Body of pancreas (tissue), 4 donors: ENCODE data around the gene MICOS13. TPM values are rescaled to one million over a fixed set of nuclear protein-coding genes. Genes with fewer than 3 reads are reported as not detected.

Experiments used
- ATAC-seq: fragments of 150-250 bp; one replicate; pipeline ENCODE4 v1.9.1; 2016
- DNase-seq, 4 donors: peaks; one replicate each; pipeline ENCODE4 v3.0.0-alpha.2; 2019
- H3K27ac ChIP-seq, 4 donors: fragments of 200-600 bp; sonication (generic); 1 replicate in 3 of 4; 2 replicates in 1 of 4; pipeline versions ENCODE4 v1.5.1 to v1.6.1; 2016 to 2019; ENCODE audit warnings: mild to moderate bottlenecking in 1 of 4, mixed read lengths in 1 of 4, moderate library complexity in 1 of 4
- H3K27me3 ChIP-seq, 2 donors: fragments of 200-600 bp; sonication (generic); one replicate each; pipeline ENCODE4 v1.6.0; 2016; ENCODE audit warnings: mild to moderate bottlenecking in 1 of 2
- H3K36me3 ChIP-seq, 2 donors: fragments of 200-600 bp; sonication (generic); replicated peaks in 1 of 2; 2 replicates each; pipeline ENCODE4 v1.5.1; 2016; ENCODE audit warnings: low read depth in 2 of 2; ENCODE audit not compliant: insufficient read depth in 1 of 2
- H3K4me1 ChIP-seq: fragments of 200-600 bp; sonication (generic); one replicate; pipeline ENCODE4 v1.6.0; 2016
- H3K4me3 ChIP-seq, 2 donors: fragments of 200-600 bp; sonication (generic); 1 replicate in 1 of 2; 2 replicates in 1 of 2; pipeline ENCODE4 v1.5.1; 2016 to 2019
- H3K9me3 ChIP-seq, 3 donors: fragments of 200-600 bp; sonication (generic); 1 replicate in 2 of 3; 2 replicates in 1 of 3; pipeline ENCODE4 v1.5.1; 2016
- CTCF ChIP-seq, 7 experiments: fragments of 450-650 bp in 4 of 7; fragments of 200-600 bp in 3 of 7; sonication (generic) in 3 of 7; IDR thresholded peaks; one replicate each; pipeline ENCODE4 v1.5.1; 2016 to 2019; ENCODE audit warnings: antibody characterized with exemption in 7 of 7
- POLR2A ChIP-seq, 3 donors: fragments of 450-650 bp; IDR thresholded peaks; one replicate each; pipeline ENCODE4 v1.6.1; 2016; ENCODE audit warnings: antibody characterized with exemption in 3 of 3, mild to moderate bottlenecking in 2 of 3
- WGBS, 2 donors: methylation state at CpG; one replicate each; pipeline ENCODE4 v1.1.5; 2017; 5-methylcytosine and 5-hydroxymethylcytosine counted together
- intact Hi-C: fragments of 100-400 bp; cut with DNase I; formaldehyde crosslinking; loops from one replicate; pipeline ENCODE4 v1.15.1; 2023
- total RNA-seq, 2 donors: library from RNA; depleted of rRNA; stranded (reverse); fragments of >200 nt; gene quantifications; one replicate each; pipeline ENCODE4 v1.1.0, GENCODE V29; 2016

The MICOS13 gene
- total RNA-seq, 2 donors from 2014 or later, result 14.5 to 14.8 TPM

- intact Hi-C loops, result no loop called here
- ATAC-seq (no peak), DNase-seq (no peak)
- no peaks in the 10 kb centered on the region for H3K27me3 ChIP-seq
- peaks cover 45% of the 10 kb centered on the region for H3K4me1 ChIP-seq
- H3K36me3 ChIP-seq, result peaks cover 0 to 2% of the 10 kb centered on the region in 2 donors
- H3K4me3 ChIP-seq, result no peak overlapping the region
- TF ChIP-seq CTCF (IDR thresholded peaks at IDR 0.05), result no peak
- 79 to 83% methylated on average over 4 of the region's 4 CpGs for WGBS, 2 donors
- H3K27ac ChIP-seq, result peak overlapping the region in 1 of 4 donors; percentile 25
- no peaks in the 10 kb centered on the region for H3K9me3 ChIP-seq
Measured at GRCh38 chr19:5632241-5632612, 48.1 kb downstream of the MICOS13 start.

DNA sequence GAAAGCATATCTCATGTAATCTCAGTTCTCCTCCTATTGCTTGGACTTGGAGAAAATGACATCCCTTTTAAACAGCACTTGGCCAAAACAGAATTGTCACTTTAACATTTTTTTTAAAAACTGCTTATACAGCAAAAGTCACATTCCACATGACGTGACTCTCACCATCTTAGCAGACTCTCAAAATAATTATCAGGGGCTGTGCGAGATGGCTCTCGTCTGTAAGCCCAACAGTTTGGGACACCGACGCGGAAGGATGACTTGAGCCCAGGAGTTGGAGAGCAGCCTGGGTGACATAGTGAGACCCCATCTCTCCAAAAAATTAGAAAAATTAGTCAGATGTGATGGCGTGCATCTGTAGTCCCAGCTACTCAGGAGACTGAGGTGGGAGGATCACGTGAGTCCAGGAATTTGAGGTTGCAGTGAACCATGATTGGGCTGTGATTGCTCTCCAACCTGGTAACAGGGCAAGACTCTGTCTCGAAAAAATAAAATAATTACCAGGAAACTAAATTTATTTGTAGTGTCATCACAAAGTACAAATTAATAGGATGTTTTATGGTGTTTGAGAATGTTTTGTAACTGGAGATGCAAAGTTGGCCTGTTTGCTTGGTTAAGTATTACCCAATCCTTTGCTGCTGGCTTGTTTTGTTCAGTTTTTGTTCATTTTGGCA is 48.6 kb downstream of the MICOS13 start:
- 76 to 77% methylated on average over 9 of the region's 9 CpGs for WGBS, 2 donors
- Histone ChIP-seq H3K27me3 (no peaks in the 10 kb centered on the region), H3K9me3 (no peaks in the 10 kb centered on the region), H3K4me1 (peaks cover 47% of the 10 kb centered on the region), H3K36me3 (peaks cover 0 to 2% of the 10 kb centered on the region in 2 donors), H3K27ac (peak overlapping the region in 1 of 4 donors; percentile 25), H3K4me3 (no peak overlapping the region)
- TF ChIP-seq CTCF (IDR thresholded peaks at IDR 0.05) (no peak), POLR2A (IDR thresholded peaks at IDR 0.05) (no peak)
- peak; percentile 30 for ATAC-seq
- DNase-seq, result no peak
- intact Hi-C loops, result no loop called here

GRCh38 chr19:5628919-5629481 is 51.3 kb downstream of the MICOS13 start:
- peaks cover 2 to 4% of the 10 kb centered on the region in 2 donors for H3K36me3 ChIP-seq
- DNase-seq (no peak), ATAC-seq (no peak)
- H3K27ac ChIP-seq, result peak overlapping the region in 1 of 4 donors; percentile 27
- 71 to 73% methylated on average over 9 of the region's 9 CpGs for WGBS, 2 donors
- no peak overlapping the region for H3K4me3 ChIP-seq
- no peaks in the 10 kb centered on the region for H3K9me3 ChIP-seq
- TF ChIP-seq CTCF (IDR thresholded peaks at IDR 0.05) (no peak), POLR2A (IDR thresholded peaks at IDR 0.05) (no peak)
- H3K4me1 ChIP-seq, result peaks cover 69% of the 10 kb centered on the region
- intact Hi-C loops, result no loop called here
- no peaks in the 10 kb centered on the region for H3K27me3 ChIP-seq

DNA sequence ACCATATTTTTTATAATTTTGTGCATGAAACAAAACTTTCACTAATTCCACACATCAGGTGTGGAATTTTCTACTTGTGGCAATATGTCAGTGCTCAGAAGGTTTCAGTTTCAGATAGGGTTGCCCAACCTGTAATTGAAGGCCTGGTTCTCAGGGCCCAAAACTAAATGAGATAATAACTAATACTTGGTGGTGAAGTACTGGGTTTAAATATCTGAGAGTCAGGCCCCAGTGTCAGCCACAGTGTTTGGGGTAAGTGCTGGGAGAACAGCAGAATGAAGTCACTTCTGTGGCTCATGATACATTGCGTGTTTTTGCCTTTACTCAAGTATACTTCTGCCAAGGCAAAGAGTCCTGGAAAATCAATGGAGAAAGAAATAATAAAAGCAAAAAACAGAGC is 51.9 kb downstream of the MICOS13 start:
- Histone ChIP-seq H3K9me3 (no peaks in the 10 kb centered on the region), H3K27me3 (no peaks in the 10 kb centered on the region), H3K36me3 (peaks cover 2 to 4% of the 10 kb centered on the region in 2 donors), H3K4me1 (peaks cover 69% of the 10 kb centered on the region), H3K27ac (peak overlapping the region in 1 of 4 donors; percentile 27), H3K4me3 (no peak overlapping the region)
- ATAC-seq (no peak), DNase-seq (no peak)
- WGBS, 2 donors, result 45 to 82% methylated on average over 1 of the region's 1 CpG
- TF ChIP-seq CTCF (IDR thresholded peaks at IDR 0.05), result no peak
- no peak for TF ChIP-seq POLR2A (IDR thresholded peaks at IDR 0.05)
- intact Hi-C loops, result no loop called here

Other genes starting within 250 kb of the MICOS13 start
- not detected for gene ZNRF4, start 225.1 kb downstream of the MICOS13 start, total RNA-seq
- under 1 TPM in 1 of 2 donors, not detected in 1; 0.52 TPM for gene TINCR, start 112.6 kb downstream of the MICOS13 start, total RNA-seq
- 100 to 1,000 TPM in 1 of 2 donors, 10 to 100 TPM in 1; 38.7 to 104 TPM for gene SAFB2, start 57.7 kb downstream of the MICOS13 start, total RNA-seq
- 100 to 1,000 TPM in 1 of 2 donors, 10 to 100 TPM in 1; 49.8 to 244 TPM for gene SAFB, start 57.4 kb downstream of the MICOS13 start, total RNA-seq
- gene HSD11B1L, start 511 bp upstream of the MICOS13 start, total RNA-seq, result 10 to 100 TPM; 11.9 to 21.8 TPM
- gene RPL36, start 9.8 kb upstream of the MICOS13 start, total RNA-seq, result 100 to 1,000 TPM; 280 to 342 TPM
- 10 to 100 TPM; 31.9 to 95.6 TPM for gene LONP1, start 39.6 kb upstream of the MICOS13 start, total RNA-seq
- not detected for gene CATSPERD, start 40.1 kb upstream of the MICOS13 start, total RNA-seq
- gene PRR22, start 104.2 kb upstream of the MICOS13 start, total RNA-seq, result 1 to 10 TPM; 2.3 TPM
- gene DUS3L, start 110.6 kb upstream of the MICOS13 start, total RNA-seq, result 10 to 100 TPM; 28.0 to 39.6 TPM
- gene NRTN, start 124.6 kb upstream of the MICOS13 start, total RNA-seq, result 10 to 100 TPM; 24.1 to 70.9 TPM
- 10 to 100 TPM in 1 of 2 donors, 1 to 10 TPM in 1; 3.6 to 12.2 TPM for gene FUT6, start 159.2 kb upstream of the MICOS13 start, total RNA-seq
- gene FUT3, start 170.9 kb upstream of the MICOS13 start, total RNA-seq, result 1 to 10 TPM; 5.7 to 9.2 TPM
- not detected for gene FUT5, start 190.0 kb upstream of the MICOS13 start, total RNA-seq
- gene NDUFA11, start 223.3 kb upstream of the MICOS13 start, total RNA-seq, result 10 to 100 TPM; 31.6 to 79.1 TPM
- gene VMAC, start 224.4 kb upstream of the MICOS13 start, total RNA-seq, result 10 to 100 TPM; 12.5 to 15.3 TPM
- gene CAPS, start 233.7 kb upstream of the MICOS13 start, total RNA-seq, result 10 to 100 TPM; 18.7 to 38.6 TPM